HepG2 (cell line): ENCODE results near the gene SMURF1. TPM values are rescaled to one million over a fixed set of nuclear protein-coding genes. Genes with fewer than 3 reads are reported as not detected.
A peak's percentile ranks its signal among the peaks of the same experiment; 100 is the strongest.

Source experiments
- ATAC-seq: fragments of 200-7000 bp; cut with Tn5 transposase; 3 replicates; pipeline ENCODE4 v1.9.1; 2020; ENCODE audit warnings: mild to moderate bottlenecking, moderate library complexity
- BruUV-seq: library from RNA; stranded (reverse); fragments of 400-500 nt; replicated peaks from 2 replicates; lab custom pipeline; 2021; lab: Mats Ljungman, UMichigan
- CTCF ChIA-PET: fragments of 300-600 bp; formaldehyde crosslinking; extraction: SDS; loops from one replicate; lab custom pipeline; 2021; ENCODE audit warnings: low total read pairs, inconsistent platforms, low intra/inter-chr PET ratio; lab: Yijun Ruan, JAX
- POLR2A ChIA-PET: fragments of 350-600 bp; sonication (Branson Sonifier 250); formaldehyde crosslinking; loops from one replicate; lab custom pipeline; 2020; ENCODE audit warnings: antibody characterized with exemption, inconsistent platforms; lab: Yijun Ruan, JAX
- DNase-seq: peaks from one replicate; pipeline ENCODE4 v3.0.0-alpha.2; 2015; ENCODE audit warnings: low spot score
- FAIRE-seq: peaks from 3 replicates; lab custom pipeline; 2011; peaks lifted over from hg19 to GRCh38; lab: Jason Lieb, UNC
- H2AFZ ChIP-seq: one replicate; pipeline ENCODE4 v1.6.1; 2011; ENCODE audit warnings: low read length, inconsistent platforms
- H3K27ac ChIP-seq: fragments of 300-600 bp; 3 replicates; pipeline ENCODE4 v1.8.0; 2011; ENCODE audit warnings: mixed run types, mild to moderate bottlenecking, mixed read lengths, low read length, inconsistent platforms; ENCODE audit not compliant: insufficient read depth; ENCODE audit errors: extremely low read length
- H3K27me3 ChIP-seq, 2 experiments: fragments of 200-600 bp in 1 of 2; 2 replicates in 1 of 2; 3 replicates in 1 of 2; pipeline versions ENCODE4 v1.6.0 to v1.8.0; 2011; ENCODE audit warnings: low read length in 2 of 2, mild to moderate bottlenecking in 2 of 2, moderate library complexity in 2 of 2, inconsistent platforms in 1 of 2; ENCODE audit not compliant: insufficient read depth in 2 of 2, control insufficient read depth in 1 of 2
- H3K36me3 ChIP-seq, 2 experiments: fragments of 200-600 bp in 1 of 2; replicated peaks in 1 of 2; 2 replicates in 1 of 2; 3 replicates in 1 of 2; pipeline versions ENCODE4 v1.5.1 to v1.8.0; 2011; ENCODE audit warnings: low read length in 2 of 2, inconsistent platforms in 1 of 2; ENCODE audit not compliant: insufficient read depth in 2 of 2, control insufficient read depth in 1 of 2
- H3K4me1 ChIP-seq: 2 replicates; pipeline ENCODE4 v1.5.1; 2012; ENCODE audit warnings: low read length, inconsistent platforms; ENCODE audit not compliant: insufficient read depth
- H3K4me2 ChIP-seq: 2 replicates; pipeline ENCODE4 v1.6.0; 2011; ENCODE audit warnings: low read depth, low read length, inconsistent platforms
- H3K4me3 ChIP-seq, 3 experiments: fragments of 200-600 bp in 1 of 3; sonication (generic), shearing (Covaris generic) in 1 of 3; replicated peaks in 1 of 3; 2 replicates each; pipeline ENCODE4 v1.5.1; 2011 to 2016; ENCODE audit warnings: low read length in 3 of 3, inconsistent platforms in 2 of 3, low read depth in 2 of 3, mild to moderate bottlenecking in 2 of 3, control low read depth in 1 of 3, mixed read lengths in 1 of 3; ENCODE audit not compliant: insufficient read depth in 1 of 3
- H3K79me2 ChIP-seq: one replicate; pipeline ENCODE4 v1.6.1; 2011; ENCODE audit warnings: low read length, inconsistent platforms; ENCODE audit not compliant: insufficient read depth
- H3K9ac ChIP-seq: 2 replicates; pipeline ENCODE4 v1.6.0; 2011; ENCODE audit warnings: mild to moderate bottlenecking, low read depth, low read length, inconsistent platforms; ENCODE audit not compliant: insufficient read depth
- H3K9me3 ChIP-seq: 2 replicates; pipeline ENCODE4 v1.5.1; 2012; ENCODE audit warnings: mild to moderate bottlenecking, low read length
- H4K20me1 ChIP-seq: 2 replicates; pipeline ENCODE4 v1.6.0; 2011; ENCODE audit warnings: inconsistent platforms, mild to moderate bottlenecking, low read length, moderate library complexity; ENCODE audit not compliant: insufficient read depth
- CENPT ChIP-seq: sonication (generic); formaldehyde crosslinking; IDR thresholded peaks from 2 replicates; pipeline ENCODE4 v1.8.0; 2022; ENCODE audit warnings: low read depth, mild to moderate bottlenecking, moderate library complexity, missing genetic modification reagents
- FOXK1 ChIP-seq: sonication (generic); formaldehyde crosslinking; IDR thresholded peaks from 2 replicates; pipeline ENCODE4 v1.4.0; 2020; ENCODE audit warnings: low read depth, missing genetic modification reagents, borderline replicate concordance
- MED8 ChIP-seq: sonication (generic); formaldehyde crosslinking; IDR thresholded peaks from 2 replicates; pipeline ENCODE4 v1.8.1; 2023; ENCODE audit warnings: mild to moderate bottlenecking, missing genetic modification reagents; ENCODE audit not compliant: insufficient replicate concordance
- MNT ChIP-seq: fragments of 450-650 bp; IDR thresholded peaks from 2 replicates; pipeline ENCODE4 v1.6.1; 2016
- RAD51 ChIP-seq: fragments of 450-650 bp; IDR thresholded peaks from 2 replicates; pipeline ENCODE4 v1.6.1; 2016; ENCODE audit warnings: borderline replicate concordance
- SP5 ChIP-seq: IDR thresholded peaks from 2 replicates; pipeline ENCODE4 v1.6.1; 2016; ENCODE audit warnings: low read depth, borderline replicate concordance
- ZFX ChIP-seq: sonication (generic); formaldehyde crosslinking; IDR thresholded peaks from 2 replicates; pipeline ENCODE4 v1.4.0; 2020; ENCODE audit warnings: mild to moderate bottlenecking, low read depth, missing genetic modification reagents, moderate library complexity
- ZMAT5 ChIP-seq: sonication (generic); formaldehyde crosslinking; IDR thresholded peaks from 2 replicates; pipeline ENCODE4 v1.5.0; 2020; ENCODE audit warnings: mild to moderate bottlenecking, low read depth, missing genetic modification reagents, borderline replicate concordance
- ZNF251 ChIP-seq: sonication (generic); formaldehyde crosslinking; IDR thresholded peaks from 2 replicates; pipeline ENCODE4 v1.9.0; 2021; ENCODE audit warnings: mild to moderate bottlenecking, missing genetic modification reagents
- ZNF589 ChIP-seq: sonication (generic); formaldehyde crosslinking; conservative IDR thresholded peaks from 2 replicates; pipeline ENCODE4 v1.8.0; 2022; ENCODE audit warnings: mild to moderate bottlenecking, moderate library complexity, missing genetic modification reagents
- WGBS: methylation state at CpG from one replicate; pipeline ENCODE4 v1.1.6; 2017; ENCODE audit warnings: low lambda C conversion rate; 5-methylcytosine and 5-hydroxymethylcytosine counted together
- in situ Hi-C: cut with HindIII; loops from 2 replicates; pipeline ENCODE4 v1.10.0; 2017; ENCODE audit warnings: low pct_unique_long_range_greater_than_20kb; ENCODE audit not compliant: extremely low pct_ligation_motif_present
- intact Hi-C: fragments of 100-400 bp; cut with micrococcal nuclease; formaldehyde crosslinking; loops from one replicate; pipeline ENCODE4 v1.10.0; 2022; ENCODE audit not compliant: unreplicated experiment
- polyA plus RNA-seq, 8 experiments: library from polyadenylated mRNA; depleted of rRNA in 3 of 8; stranded (reverse) in 7 of 8; unstranded in 1 of 8; fragments of >200 nt; fragmentation: Illumina TruSeq in 4 of 8; extraction: Trizol in 4 of 8; gene quantifications; 2 replicates each; pipeline versions ENCODE4 v1.2.1 to v1.2.3, GENCODE V29; 2011 to 2016; ENCODE audit warnings: low read depth in 4 of 8, missing spikeins in 1 of 8, mixed read lengths in 1 of 8; ENCODE audit not compliant: insufficient read depth in 1 of 8
- total RNA-seq, 5 experiments: library from RNA; depleted of rRNA; stranded (reverse); fragments of >200 nt; fragmentation: Illumina TruSeq; extraction: Trizol; gene quantifications; 2 replicates each; pipeline ENCODE4 v1.2.3, GENCODE V29; 2016; ENCODE audit warnings: low read depth in 1 of 5
- TF ChIP-seq, protein P1 (sequence below): sonication (generic); formaldehyde crosslinking; IDR thresholded peaks from 2 replicates; pipeline ENCODE4 v1.5.1; 2020; ENCODE audit warnings: mild to moderate bottlenecking, missing genetic modification reagents, moderate library complexity
- TF ChIP-seq, protein P2 (sequence below): sonication (generic); formaldehyde crosslinking; IDR thresholded peaks from 2 replicates; pipeline ENCODE4 v1.9.0; 2022; ENCODE audit warnings: low read depth, missing genetic modification reagents
- TF ChIP-seq, protein P3 (sequence below): IDR thresholded peaks from 2 replicates; pipeline ENCODE4 v1.6.1; 2012; ENCODE audit warnings: low read depth, low read length, improper control_type of control experiment

SMURF1 gene
- total and polyA plus RNA-seq, 2 of the 13 experiments (the other 11 are each of a cell fraction or from before 2014, with no cell fraction given) = 8.3 to 11.1 TPM

DNA sequence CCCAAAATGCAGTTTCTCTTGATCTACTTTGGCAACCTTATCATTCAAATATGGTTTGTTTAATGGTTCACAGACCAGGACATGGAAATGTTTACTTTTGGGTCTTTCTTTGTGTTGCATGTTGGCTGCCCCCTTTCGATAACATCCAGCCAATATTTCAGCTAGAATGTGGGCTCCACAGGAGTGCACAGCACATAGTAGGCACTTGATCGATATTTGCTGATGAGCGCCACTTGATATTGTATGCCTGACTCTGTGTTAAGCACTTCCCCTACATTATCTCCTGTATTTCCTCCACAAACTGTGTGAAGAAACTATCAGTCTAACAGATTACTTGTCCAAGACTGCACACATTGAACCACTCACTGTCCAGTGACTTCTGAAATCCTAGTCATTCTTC, 60.2 kb downstream of the SMURF1 start (continued):
- no peak for TF ChIP-seq RAD51
- TF ChIP-seq, protein P1, sequence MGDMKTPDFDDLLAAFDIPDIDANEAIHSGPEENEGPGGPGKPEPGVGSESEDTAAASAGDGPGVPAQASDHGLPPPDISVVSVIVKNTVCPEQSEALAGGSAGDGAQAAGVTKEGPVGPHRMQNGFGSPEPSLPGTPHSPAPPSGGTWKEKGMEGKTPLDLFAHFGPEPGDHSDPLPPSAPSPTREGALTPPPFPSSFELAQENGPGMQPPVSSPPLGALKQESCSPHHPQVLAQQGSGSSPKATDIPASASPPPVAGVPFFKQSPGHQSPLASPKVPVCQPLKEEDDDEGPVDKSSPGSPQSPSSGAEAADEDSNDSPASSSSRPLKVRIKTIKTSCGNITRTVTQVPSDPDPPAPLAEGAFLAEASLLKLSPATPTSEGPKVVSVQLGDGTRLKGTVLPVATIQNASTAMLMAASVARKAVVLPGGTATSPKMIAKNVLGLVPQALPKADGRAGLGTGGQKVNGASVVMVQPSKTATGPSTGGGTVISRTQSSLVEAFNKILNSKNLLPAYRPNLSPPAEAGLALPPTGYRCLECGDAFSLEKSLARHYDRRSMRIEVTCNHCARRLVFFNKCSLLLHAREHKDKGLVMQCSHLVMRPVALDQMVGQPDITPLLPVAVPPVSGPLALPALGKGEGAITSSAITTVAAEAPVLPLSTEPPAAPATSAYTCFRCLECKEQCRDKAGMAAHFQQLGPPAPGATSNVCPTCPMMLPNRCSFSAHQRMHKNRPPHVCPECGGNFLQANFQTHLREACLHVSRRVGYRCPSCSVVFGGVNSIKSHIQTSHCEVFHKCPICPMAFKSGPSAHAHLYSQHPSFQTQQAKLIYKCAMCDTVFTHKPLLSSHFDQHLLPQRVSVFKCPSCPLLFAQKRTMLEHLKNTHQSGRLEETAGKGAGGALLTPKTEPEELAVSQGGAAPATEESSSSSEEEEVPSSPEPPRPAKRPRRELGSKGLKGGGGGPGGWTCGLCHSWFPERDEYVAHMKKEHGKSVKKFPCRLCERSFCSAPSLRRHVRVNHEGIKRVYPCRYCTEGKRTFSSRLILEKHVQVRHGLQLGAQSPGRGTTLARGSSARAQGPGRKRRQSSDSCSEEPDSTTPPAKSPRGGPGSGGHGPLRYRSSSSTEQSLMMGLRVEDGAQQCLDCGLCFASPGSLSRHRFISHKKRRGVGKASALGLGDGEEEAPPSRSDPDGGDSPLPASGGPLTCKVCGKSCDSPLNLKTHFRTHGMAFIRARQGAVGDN = no peak
- TF ChIP-seq, all 625 proteins: peak for 13

DNA sequence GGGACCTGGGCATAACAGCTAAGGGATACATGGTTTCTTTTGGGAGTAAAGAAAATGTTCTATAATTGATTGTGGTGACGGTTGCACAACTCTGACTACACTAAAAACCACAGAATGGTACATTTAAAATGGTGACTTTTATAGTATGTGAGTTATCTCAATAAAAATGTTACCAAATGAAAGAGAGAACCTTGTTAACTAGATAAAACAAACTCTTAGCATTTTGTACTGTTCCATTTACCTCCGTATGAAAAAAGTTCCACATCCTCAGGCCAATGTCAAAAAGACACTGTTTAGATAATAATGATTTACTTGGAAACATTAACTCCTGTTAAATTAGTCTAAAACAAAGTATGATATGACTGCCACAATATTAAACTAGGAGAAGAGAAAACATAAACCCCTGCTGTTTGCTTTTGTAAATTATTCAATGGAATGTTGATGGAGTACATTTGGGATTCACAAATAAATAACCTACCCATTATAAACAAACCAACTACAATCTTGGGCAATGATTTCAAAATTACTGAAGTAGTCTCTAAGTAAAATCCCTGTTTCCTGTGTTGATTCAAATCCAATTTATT, 60.7 kb downstream of the SMURF1 start:
- DNase-seq (no peak), FAIRE-seq (no peak), ATAC-seq (no peak)
- no peak overlapping the region for H3K9ac ChIP-seq
- no peak overlapping the region for H3K4me3 ChIP-seq
- no peaks in the 10 kb centered on the region for H4K20me1 ChIP-seq
- H3K36me3 ChIP-seq = no peaks in the 10 kb centered on the region; a peak in 2 of 5 replicates
- peak overlapping the region; percentile 44 for H3K27ac ChIP-seq
- H3K4me2 ChIP-seq = no peak overlapping the region
- H3K9me3 ChIP-seq = no peaks in the 10 kb centered on the region
- in situ Hi-C loops (no loop called here), intact Hi-C loops (no loop called here)
- 90% methylated on average over 2 of the region's 2 CpGs for WGBS
- CTCF ChIA-PET = no interaction called here
- POLR2A ChIA-PET = no interaction called here
- H3K4me1 ChIP-seq = peaks cover 13% of the 10 kb centered on the region
- BruUV-seq = no TSS peak
- H3K27me3 ChIP-seq = no peaks in the 10 kb centered on the region
- H2AFZ ChIP-seq = no peak overlapping the region
- peaks cover 26% of the 10 kb centered on the region for H3K79me2 ChIP-seq
- TF ChIP-seq, protein P2, sequence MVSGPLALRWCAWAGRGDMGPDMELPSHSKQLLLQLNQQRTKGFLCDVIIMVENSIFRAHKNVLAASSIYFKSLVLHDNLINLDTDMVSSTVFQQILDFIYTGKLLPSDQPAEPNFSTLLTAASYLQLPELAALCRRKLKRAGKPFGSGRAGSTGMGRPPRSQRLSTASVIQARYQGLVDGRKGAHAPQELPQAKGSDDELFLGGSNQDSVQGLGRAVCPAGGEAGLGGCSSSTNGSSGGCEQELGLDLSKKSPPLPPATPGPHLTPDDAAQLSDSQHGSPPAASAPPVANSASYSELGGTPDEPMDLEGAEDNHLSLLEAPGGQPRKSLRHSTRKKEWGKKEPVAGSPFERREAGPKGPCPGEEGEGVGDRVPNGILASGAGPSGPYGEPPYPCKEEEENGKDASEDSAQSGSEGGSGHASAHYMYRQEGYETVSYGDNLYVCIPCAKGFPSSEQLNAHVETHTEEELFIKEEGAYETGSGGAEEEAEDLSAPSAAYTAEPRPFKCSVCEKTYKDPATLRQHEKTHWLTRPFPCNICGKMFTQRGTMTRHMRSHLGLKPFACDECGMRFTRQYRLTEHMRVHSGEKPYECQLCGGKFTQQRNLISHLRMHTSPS (CRISPR knock-in tag) = no peak
- TF ChIP-seq ZNF589 (CRISPR knock-in tag) (no peak), FOXK1 (CRISPR knock-in tag) (no peak), MED8 (no peak), ZMAT5 (CRISPR knock-in tag) (no peak), SP5 (CRISPR knock-in tag) (no peak), ZNF251 (CRISPR knock-in tag) (no peak), ZFX (CRISPR knock-in tag) (no peak), CENPT (CRISPR knock-in tag) (no peak), MNT (no peak)
- TF ChIP-seq, protein P3, sequence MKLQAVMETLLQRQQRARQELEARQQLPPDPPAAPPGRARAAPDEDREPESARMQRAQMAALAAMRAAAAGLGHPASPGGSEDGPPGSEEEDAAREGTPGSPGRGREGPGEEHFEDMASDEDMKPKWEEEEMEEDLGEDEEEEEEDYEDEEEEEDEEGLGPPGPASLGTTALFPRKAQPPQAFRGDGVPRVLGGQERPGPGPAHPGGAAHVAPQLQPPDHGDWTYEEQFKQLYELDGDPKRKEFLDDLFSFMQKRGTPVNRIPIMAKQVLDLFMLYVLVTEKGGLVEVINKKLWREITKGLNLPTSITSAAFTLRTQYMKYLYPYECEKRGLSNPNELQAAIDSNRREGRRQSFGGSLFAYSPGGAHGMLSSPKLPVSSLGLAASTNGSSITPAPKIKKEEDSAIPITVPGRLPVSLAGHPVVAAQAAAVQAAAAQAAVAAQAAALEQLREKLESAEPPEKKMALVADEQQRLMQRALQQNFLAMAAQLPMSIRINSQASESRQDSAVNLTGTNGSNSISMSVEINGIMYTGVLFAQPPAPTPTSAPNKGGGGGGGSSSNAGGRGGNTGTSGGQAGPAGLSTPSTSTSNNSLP = no peak
